Right kidney (tissue), 1 donor: ENCODE results near the gene MACROH2A1.

Experiments
- DNase-seq: peaks from one replicate; pipeline ENCODE4 v3.0.0-alpha.2; 2016

The MACROH2A1 gene

GRCh38 chr5:135332519-135333150, 66.4 kb downstream of the MACROH2A1 start:
- DNase-seq: peak; percentile 36

GRCh38 chr5:135331612-135332011, 67.4 kb downstream of the MACROH2A1 start:
- DNase-seq: no peak

GRCh38 chr5:135330798-135331096, 68.3 kb downstream of the MACROH2A1 start:
- DNase-seq: no peak

GRCh38 chr5:135329913-135330797, 68.9 kb downstream of the MACROH2A1 start:
- DNase-seq: peak; percentile 31

- DNase-seq: no peak
These were observed 69.7 kb downstream of the MACROH2A1 start for GRCh38 chr5:135329066-135329912.

- DNase-seq: no peak
These were observed 70.8 kb downstream of the MACROH2A1 start for GRCh38 chr5:135328128-135328687.

- no peak for DNase-seq
These were observed 71.5 kb downstream of the MACROH2A1 start for GRCh38 chr5:135327429-135328127.

GRCh38 chr5:135326296-135327254, 72.5 kb downstream of the MACROH2A1 start:
- peak; percentile 45 for DNase-seq

GRCh38 chr5:135324897-135325650, 74.0 kb downstream of the MACROH2A1 start:
- no peak for DNase-seq

- no peak for DNase-seq
These were observed 74.9 kb downstream of the MACROH2A1 start for GRCh38 chr5:135324160-135324559.

GRCh38 chr5:135323701-135324132, 75.3 kb downstream of the MACROH2A1 start:
- no peak for DNase-seq

- DNase-seq: no peak
These were observed 75.8 kb downstream of the MACROH2A1 start for GRCh38 chr5:135323227-135323626.

- DNase-seq: no peak
These were observed 76.3 kb downstream of the MACROH2A1 start for GRCh38 chr5:135322744-135323143.

GRCh38 chr5:135322271-135322670, 76.8 kb downstream of the MACROH2A1 start:
- no peak for DNase-seq

GRCh38 chr5:135320718-135321484, 78.1 kb downstream of the MACROH2A1 start:
- no peak for DNase-seq

GRCh38 chr5:135319928-135320606, 79.0 kb downstream of the MACROH2A1 start:
- no peak for DNase-seq

- DNase-seq: no peak
These were observed 79.6 kb downstream of the MACROH2A1 start for GRCh38 chr5:135319458-135319857.

GRCh38 chr5:135318924-135319323, 80.1 kb downstream of the MACROH2A1 start:
- DNase-seq: no peak

- no peak for DNase-seq
These were observed 81.0 kb downstream of the MACROH2A1 start for GRCh38 chr5:135318037-135318436.
